ENCODE measurements around the gene PIK3R4.
A peak's percentile ranks its signal among the peaks of the same experiment; 100 is the strongest.

Gene PIK3R4

GRCh38 chr3:130705501-130705900, 41.1 kb downstream of the PIK3R4 start:
- peak in 1 of 2 donors; percentile 56 for DNase-seq
- H4K12ac ChIP-seq (ENCODE audit: low read depth, low read length) = no peak overlapping the region
- no peak overlapping the region for H2BK5ac ChIP-seq (ENCODE audit: low read depth, low read length, poor library complexity)
- H3K23ac ChIP-seq (ENCODE audit: low read length) = no peak overlapping the region
- no peaks in the 10 kb centered on the region for H3K9me3 ChIP-seq (ENCODE audit: insufficient read depth, low read depth, low read length)
- H3K9ac ChIP-seq (ENCODE audit: low read length) = no peak overlapping the region
- WGBS (ENCODE audit: extremely low coverage, insufficient coverage, insufficient read length) = no CpG with 5 or more reads among the region's 6 CpGs
- H3K14ac ChIP-seq (ENCODE audit: low read length) = no peak overlapping the region
- H3K4ac ChIP-seq (ENCODE audit: low read depth, low read length) = no peak overlapping the region
- no peak overlapping the region for H3K4me3 ChIP-seq (ENCODE audit: low read depth, low read length)
- no peak overlapping the region for H3K27ac ChIP-seq (ENCODE audit: low read depth, low read length)
- no peak overlapping the region for H4K8ac ChIP-seq (ENCODE audit: low read depth, low read length)
- no peak overlapping the region for H2AFZ ChIP-seq (ENCODE audit: insufficient read depth, low read length, poor library complexity)
- H3K18ac ChIP-seq (ENCODE audit: low read length) = no peak overlapping the region
- no peaks in the 10 kb centered on the region for H3K79me1 ChIP-seq (ENCODE audit: low read length)
- no peaks in the 10 kb centered on the region for H3K79me2 ChIP-seq (ENCODE audit: control insufficient read depth, insufficient read depth, low read length, poor library complexity)
- H3K36me3 ChIP-seq (ENCODE audit: control insufficient read depth in 1 of 2, insufficient read depth in 2 of 2, low read length in 2 of 2) = peaks cover 5 to 7% of the 10 kb centered on the region in 2 experiments
- no peak overlapping the region for H3K4me2 ChIP-seq (ENCODE audit: low read length)
- no peak overlapping the region for H2AK5ac ChIP-seq (ENCODE audit: low read length)
- H2BK120ac ChIP-seq (ENCODE audit: insufficient read depth, low read length, poor library complexity) = no peak overlapping the region
- H3K27me3 ChIP-seq (ENCODE audit: insufficient read depth, low read length) = no peaks in the 10 kb centered on the region
- no peaks in the 10 kb centered on the region for H3K4me1 ChIP-seq (ENCODE audit: control insufficient read depth in 1 of 2, insufficient read depth in 2 of 2, low read length in 2 of 2)
- no peak overlapping the region for H2BK12ac ChIP-seq (ENCODE audit: low read length)
- no peak overlapping the region for H4K91ac ChIP-seq (ENCODE audit: low read depth, low read length)

GRCh38 chr3:130702985-130703384, 43.6 kb downstream of the PIK3R4 start:
- Histone ChIP-seq H3K9ac (ENCODE audit: low read length) (no peak overlapping the region), H3K27ac (ENCODE audit: low read depth, low read length) (no peak overlapping the region), H3K18ac (ENCODE audit: low read length) (no peak overlapping the region), H3K4ac (ENCODE audit: low read depth, low read length) (no peak overlapping the region), H3K79me2 (ENCODE audit: control insufficient read depth, insufficient read depth, low read length, poor library complexity) (no peaks in the 10 kb centered on the region), H2BK12ac (ENCODE audit: low read length) (no peak overlapping the region), H3K14ac (ENCODE audit: low read length) (no peak overlapping the region), H3K9me3 (ENCODE audit: insufficient read depth, low read depth, low read length) (no peaks in the 10 kb centered on the region), H2AK5ac (ENCODE audit: low read length) (no peak overlapping the region), H4K91ac (ENCODE audit: low read depth, low read length) (no peak overlapping the region), H3K4me3 (ENCODE audit: low read depth, low read length) (no peak overlapping the region), H3K4me1 (ENCODE audit: control insufficient read depth in 1 of 2, insufficient read depth in 2 of 2, low read length in 2 of 2) (no peaks in the 10 kb centered on the region), H3K79me1 (ENCODE audit: low read length) (no peaks in the 10 kb centered on the region), H3K4me2 (ENCODE audit: low read length) (no peak overlapping the region), H3K27me3 (ENCODE audit: insufficient read depth, low read length) (no peaks in the 10 kb centered on the region), H2AFZ (ENCODE audit: insufficient read depth, low read length, poor library complexity) (no peak overlapping the region), H2BK120ac (ENCODE audit: insufficient read depth, low read length, poor library complexity) (no peak overlapping the region), H2BK5ac (ENCODE audit: low read depth, low read length, poor library complexity) (no peak overlapping the region), H3K23ac (ENCODE audit: low read length) (no peak overlapping the region), H3K36me3 (ENCODE audit: control insufficient read depth in 1 of 2, insufficient read depth in 2 of 2, low read length in 2 of 2) (peaks cover 7 to 10% of the 10 kb centered on the region in 2 experiments), H4K12ac (ENCODE audit: low read depth, low read length) (no peak overlapping the region), H4K8ac (ENCODE audit: low read depth, low read length) (no peak overlapping the region)
- no peak for DNase-seq
- WGBS (ENCODE audit: extremely low coverage, insufficient coverage, insufficient read length) = no CpG with 5 or more reads among the region's 3 CpGs

DNA sequence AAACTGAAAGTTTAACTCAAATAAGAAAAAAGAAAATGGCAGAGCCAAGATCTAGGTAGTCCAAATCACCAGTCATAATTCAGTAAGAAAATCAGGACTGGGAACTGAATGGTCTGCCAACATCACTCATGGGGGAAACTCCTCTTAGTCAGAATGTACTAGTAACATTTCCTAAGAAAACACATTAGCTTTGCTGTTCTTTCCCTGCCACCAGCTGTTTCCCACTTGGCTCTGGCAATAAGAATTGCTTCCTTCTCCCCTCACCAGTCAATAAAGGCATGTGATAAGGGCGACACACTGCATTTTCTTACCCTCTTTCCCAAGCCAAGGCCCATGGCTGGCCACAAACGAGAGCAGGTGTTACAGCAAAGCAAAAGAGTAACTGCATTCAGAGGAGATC, 46.1 kb downstream of the PIK3R4 start:
- no peak overlapping the region for H3K23ac ChIP-seq (ENCODE audit: low read length)
- H2AFZ ChIP-seq (ENCODE audit: insufficient read depth, low read length, poor library complexity) = no peak overlapping the region
- no peaks in the 10 kb centered on the region for H3K79me1 ChIP-seq (ENCODE audit: low read length)
- H3K4me3 ChIP-seq (ENCODE audit: low read depth, low read length) = no peak overlapping the region
- H4K8ac ChIP-seq (ENCODE audit: low read depth, low read length) = no peak overlapping the region
- H3K9me3 ChIP-seq (ENCODE audit: insufficient read depth, low read depth, low read length) = no peaks in the 10 kb centered on the region
- H3K27ac ChIP-seq (ENCODE audit: low read depth, low read length) = no peak overlapping the region
- no CpG with 5 or more reads among the region's 2 CpGs for WGBS (ENCODE audit: extremely low coverage, insufficient coverage, insufficient read length)
- no peak overlapping the region for H3K4me2 ChIP-seq (ENCODE audit: low read length)
- peaks cover 7 to 10% of the 10 kb centered on the region in 2 experiments for H3K36me3 ChIP-seq (ENCODE audit: control insufficient read depth in 1 of 2, insufficient read depth in 2 of 2, low read length in 2 of 2)
- H3K9ac ChIP-seq (ENCODE audit: low read length) = no peak overlapping the region
- H3K79me2 ChIP-seq (ENCODE audit: control insufficient read depth, insufficient read depth, low read length, poor library complexity) = no peaks in the 10 kb centered on the region
- H3K14ac ChIP-seq (ENCODE audit: low read length) = no peak overlapping the region
- H4K91ac ChIP-seq (ENCODE audit: low read depth, low read length) = no peak overlapping the region
- H2AK5ac ChIP-seq (ENCODE audit: low read length) = no peak overlapping the region
- H3K27me3 ChIP-seq (ENCODE audit: insufficient read depth, low read length) = no peaks in the 10 kb centered on the region
- H3K18ac ChIP-seq (ENCODE audit: low read length) = no peak overlapping the region
- H2BK120ac ChIP-seq (ENCODE audit: insufficient read depth, low read length, poor library complexity) = no peak overlapping the region
- no peak overlapping the region for H2BK5ac ChIP-seq (ENCODE audit: low read depth, low read length, poor library complexity)
- no peak overlapping the region for H2BK12ac ChIP-seq (ENCODE audit: low read length)
- no peak overlapping the region for H3K4ac ChIP-seq (ENCODE audit: low read depth, low read length)
- DNase-seq = no peak
- H4K12ac ChIP-seq (ENCODE audit: low read depth, low read length) = no peak overlapping the region
- H3K4me1 ChIP-seq (ENCODE audit: control insufficient read depth in 1 of 2, insufficient read depth in 2 of 2, low read length in 2 of 2) = no peaks in the 10 kb centered on the region

DNA sequence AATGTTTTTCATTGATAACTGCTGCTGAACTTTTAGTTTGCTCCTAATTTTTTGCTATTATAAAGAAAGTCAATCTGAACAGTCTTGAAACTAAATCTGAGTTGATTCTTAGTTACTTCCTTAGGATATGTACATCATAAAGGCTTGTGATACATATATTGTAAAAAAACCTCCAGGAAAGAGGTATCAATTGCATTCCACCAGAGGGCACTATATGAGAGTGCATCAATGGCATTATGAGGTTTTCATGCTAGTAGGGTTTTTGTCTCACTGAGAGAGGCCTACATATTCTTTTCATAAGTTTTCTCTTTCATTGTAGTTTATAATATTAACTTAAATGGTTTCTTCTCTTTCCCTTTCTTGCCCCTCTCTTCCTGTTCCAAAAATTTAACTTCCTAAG, 46.9 kb downstream of the PIK3R4 start:
- Histone ChIP-seq H3K4me1 (ENCODE audit: control insufficient read depth in 1 of 2, insufficient read depth in 2 of 2, low read length in 2 of 2) (no peaks in the 10 kb centered on the region), H3K79me1 (ENCODE audit: low read length) (no peaks in the 10 kb centered on the region), H2BK120ac (ENCODE audit: insufficient read depth, low read length, poor library complexity) (no peak overlapping the region), H3K36me3 (ENCODE audit: control insufficient read depth in 1 of 2, insufficient read depth in 2 of 2, low read length in 2 of 2) (peaks cover 5 to 10% of the 10 kb centered on the region in 2 experiments), H3K14ac (ENCODE audit: low read length) (no peak overlapping the region), H4K91ac (ENCODE audit: low read depth, low read length) (no peak overlapping the region), H2AFZ (ENCODE audit: insufficient read depth, low read length, poor library complexity) (no peak overlapping the region), H3K9me3 (ENCODE audit: insufficient read depth, low read depth, low read length) (no peaks in the 10 kb centered on the region), H3K23ac (ENCODE audit: low read length) (no peak overlapping the region), H2AK5ac (ENCODE audit: low read length) (no peak overlapping the region), H3K4me3 (ENCODE audit: low read depth, low read length) (no peak overlapping the region), H3K27me3 (ENCODE audit: insufficient read depth, low read length) (no peaks in the 10 kb centered on the region), H3K18ac (ENCODE audit: low read length) (no peak overlapping the region), H4K12ac (ENCODE audit: low read depth, low read length) (no peak overlapping the region), H2BK5ac (ENCODE audit: low read depth, low read length, poor library complexity) (no peak overlapping the region), H3K4ac (ENCODE audit: low read depth, low read length) (no peak overlapping the region), H3K4me2 (ENCODE audit: low read length) (no peak overlapping the region), H3K9ac (ENCODE audit: low read length) (no peak overlapping the region), H2BK12ac (ENCODE audit: low read length) (no peak overlapping the region), H4K8ac (ENCODE audit: low read depth, low read length) (no peak overlapping the region), H3K27ac (ENCODE audit: low read depth, low read length) (no peak overlapping the region), H3K79me2 (ENCODE audit: control insufficient read depth, insufficient read depth, low read length, poor library complexity) (no peaks in the 10 kb centered on the region)
- DNase-seq = peak in 1 of 2 donors; percentile 49
